B cell (primary cell): ENCODE data around the gene METTL21C.

ENCODE experiments used
- EZH2 ChIP-seq: IDR thresholded peaks from 2 replicates; pipeline ENCODE4 v1.6.1; 2012; ENCODE audit warnings: borderline replicate concordance, low read depth, mild to moderate bottlenecking, moderate library complexity, low read length; ENCODE audit not compliant: insufficient read depth, poor library complexity, severe bottlenecking
- TF ChIP-seq, protein P1 (sequence below): fragments of 200-600 bp; IDR thresholded peaks from one replicate; pipeline ENCODE4 v1.8.0; 2022; ENCODE audit warnings: antibody characterized with exemption, mild to moderate bottlenecking

DNA sequence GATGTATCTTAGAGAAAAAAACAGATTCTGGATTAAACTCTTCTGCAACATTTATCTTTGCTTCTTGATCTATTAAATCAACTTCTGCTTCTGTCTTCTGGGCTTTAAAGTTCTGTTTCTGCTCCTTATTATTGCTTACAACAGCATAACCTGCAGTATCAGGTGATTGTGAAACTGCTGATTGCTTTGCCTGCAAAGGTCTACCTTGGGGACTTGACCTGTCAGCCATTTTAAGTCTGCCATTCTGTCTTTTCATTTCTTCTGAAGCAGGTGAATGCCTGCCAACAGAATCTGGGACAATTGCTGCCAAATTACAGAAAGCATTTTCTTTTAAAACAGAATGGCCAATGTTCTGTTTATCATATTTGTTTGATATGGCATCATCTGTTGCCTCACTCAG lies 47.7 kb upstream of the METTL21C start:
- TF ChIP-seq, protein P1, sequence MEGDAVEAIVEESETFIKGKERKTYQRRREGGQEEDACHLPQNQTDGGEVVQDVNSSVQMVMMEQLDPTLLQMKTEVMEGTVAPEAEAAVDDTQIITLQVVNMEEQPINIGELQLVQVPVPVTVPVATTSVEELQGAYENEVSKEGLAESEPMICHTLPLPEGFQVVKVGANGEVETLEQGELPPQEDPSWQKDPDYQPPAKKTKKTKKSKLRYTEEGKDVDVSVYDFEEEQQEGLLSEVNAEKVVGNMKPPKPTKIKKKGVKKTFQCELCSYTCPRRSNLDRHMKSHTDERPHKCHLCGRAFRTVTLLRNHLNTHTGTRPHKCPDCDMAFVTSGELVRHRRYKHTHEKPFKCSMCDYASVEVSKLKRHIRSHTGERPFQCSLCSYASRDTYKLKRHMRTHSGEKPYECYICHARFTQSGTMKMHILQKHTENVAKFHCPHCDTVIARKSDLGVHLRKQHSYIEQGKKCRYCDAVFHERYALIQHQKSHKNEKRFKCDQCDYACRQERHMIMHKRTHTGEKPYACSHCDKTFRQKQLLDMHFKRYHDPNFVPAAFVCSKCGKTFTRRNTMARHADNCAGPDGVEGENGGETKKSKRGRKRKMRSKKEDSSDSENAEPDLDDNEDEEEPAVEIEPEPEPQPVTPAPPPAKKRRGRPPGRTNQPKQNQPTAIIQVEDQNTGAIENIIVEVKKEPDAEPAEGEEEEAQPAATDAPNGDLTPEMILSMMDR: no peak
- TF ChIP-seq EZH2: no peak
